A549 (cell line): ENCODE results near the gene NYAP2. TPM values are rescaled to one million over a fixed set of nuclear protein-coding genes. Genes with fewer than 3 reads are reported as not detected.

Source experiments
- ATAC-seq, 2 experiments: fragments of 200-7000 bp in 1 of 2; fragments of >200 bp in 1 of 2; cut with Nextera tagmentation in 1 of 2; cut with Tn5 transposase in 1 of 2; 3 replicates each; pipeline versions ENCODE4 v1.8.0 to v1.9.1; 2018 to 2020; ENCODE audit warnings: mild to moderate bottlenecking in 1 of 2, moderate library complexity in 1 of 2
- CTCF ChIA-PET: fragments of 300-600 bp; sonication (Branson Sonifier 250); formaldehyde crosslinking; extraction: SDS; loops from one replicate; lab custom pipeline; 2021; ENCODE audit warnings: antibody characterized with exemption, inconsistent platforms; lab: Yijun Ruan, JAX
- POLR2A ChIA-PET: fragments of 350-600 bp; formaldehyde crosslinking; extraction: SDS; loops from one replicate; lab custom pipeline; 2021; ENCODE audit warnings: antibody characterized with exemption, inconsistent platforms; lab: Yijun Ruan, JAX
- DNase-seq, 2 experiments: peaks; one replicate each; pipeline versions ENCODE4 v3.0.0 to v3.0.0-alpha.2; 2011 to 2016; ENCODE audit warnings: low read depth in 1 of 2, low spot score in 1 of 2
- FAIRE-seq: peaks from 2 replicates; lab custom pipeline; 2011; peaks lifted over from hg19 to GRCh38; lab: Jason Lieb, UNC
- H3K27ac ChIP-seq, 2 experiments: fragments of >200 bp; sonication (Bioruptor Twin); formaldehyde crosslinking; 3 replicates each; pipeline ENCODE4 v1.5.1; 2016 to 2017
- H3K4me1 ChIP-seq: fragments of >200 bp; sonication (Bioruptor Twin); formaldehyde crosslinking; 3 replicates; pipeline ENCODE4 v1.6.1; 2016
- H3K4me2 ChIP-seq: fragments of >200 bp; sonication (Bioruptor Twin); formaldehyde crosslinking; 3 replicates; pipeline ENCODE4 v1.6.1; 2016
- H3K4me3 ChIP-seq: fragments of >200 bp; sonication (Bioruptor Twin); formaldehyde crosslinking; 3 replicates; pipeline ENCODE4 v1.5.1; 2016
- H3K9me3 ChIP-seq: fragments of >200 bp; sonication (Bioruptor Twin); formaldehyde crosslinking; 3 replicates; pipeline ENCODE4 v1.6.1; 2016
- ATOH8 ChIP-seq: fragments of 250-450 bp; sonication (Bioruptor Pico); IDR thresholded peaks from 2 replicates; pipeline ENCODE4 v1.5.0; 2020; ENCODE audit warnings: low read depth, mild to moderate bottlenecking, moderate library complexity
- CHD2 ChIP-seq: fragments of 150-350 bp; IDR thresholded peaks from 2 replicates; pipeline ENCODE4 v1.6.1; 2014; ENCODE audit warnings: low read length; ENCODE audit not compliant: partially characterized antibody
- CTCF ChIP-seq: fragments of >200 bp; sonication (Bioruptor Twin); formaldehyde crosslinking; IDR thresholded peaks from 3 replicates; pipeline ENCODE4 v1.5.1; 2016
- FOSL2 ChIP-seq, 2 experiments: fragments of 450-650 bp in 1 of 2; fragments of >200 bp in 1 of 2; sonication (Bioruptor Twin) in 1 of 2; formaldehyde crosslinking; IDR thresholded peaks; 2 replicates each; pipeline versions ENCODE4 v1.5.0 to v1.6.1; 2016 to 2020; ENCODE audit warnings: mild to moderate bottlenecking in 1 of 2, moderate library complexity in 1 of 2
- GATA3 ChIP-seq: IDR thresholded peaks from 2 replicates; pipeline ENCODE4 v1.6.1; 2012; ENCODE audit warnings: borderline replicate concordance
- HEYL ChIP-seq: fragments of 250-450 bp; sonication (Bioruptor Pico); IDR thresholded peaks from 2 replicates; pipeline ENCODE4 v1.8.0; 2021; ENCODE audit warnings: mild to moderate bottlenecking, moderate library complexity
- HMGXB4 ChIP-seq: fragments of 250-450 bp; sonication (Bioruptor Pico); IDR thresholded peaks from 2 replicates; pipeline ENCODE4 v1.5.0; 2021; ENCODE audit warnings: mild to moderate bottlenecking, moderate library complexity, borderline replicate concordance
- HOXB5 ChIP-seq: fragments of 250-450 bp; sonication (Bioruptor Pico); IDR thresholded peaks from 2 replicates; pipeline ENCODE4 v1.5.0; 2020; ENCODE audit warnings: mild to moderate bottlenecking, moderate library complexity
- JUN ChIP-seq, 2 experiments: fragments of >200 bp; sonication (Bioruptor Twin); formaldehyde crosslinking; IDR thresholded peaks; 2 replicates in 1 of 2; 3 replicates in 1 of 2; pipeline ENCODE4 v1.6.1; 2016 to 2017
- KDM1A ChIP-seq: fragments of 200-600 bp; sonication (generic); IDR thresholded peaks from 2 replicates; pipeline ENCODE4 v1.6.1; 2016; ENCODE audit warnings: low read depth, mild to moderate bottlenecking
- NFE2L2 ChIP-seq: fragments of 150-350 bp; conservative IDR thresholded peaks from 2 replicates; pipeline ENCODE4 v1.6.1; 2014; ENCODE audit warnings: low read length
- NR3C1 ChIP-seq: fragments of >200 bp; sonication (Bioruptor Twin); formaldehyde crosslinking; IDR thresholded peaks from 3 replicates; pipeline ENCODE4 v1.6.1; 2017
- PBX3 ChIP-seq: IDR thresholded peaks from 2 replicates; pipeline ENCODE4 v1.6.1; 2012
- PHF8 ChIP-seq: fragments of 200-600 bp; sonication (generic); IDR thresholded peaks from 2 replicates; pipeline ENCODE4 v1.6.1; 2016; ENCODE audit warnings: low read depth, mild to moderate bottlenecking, antibody characterized with exemption, moderate library complexity, borderline replicate concordance
- POLR2AphosphoS2 ChIP-seq: conservative IDR thresholded peaks from 2 replicates; pipeline ENCODE4 v1.6.1; 2012; ENCODE audit warnings: low read length, improper control_type of control experiment, inconsistent platforms
- RARB ChIP-seq: fragments of 250-450 bp; sonication (Bioruptor Pico); IDR thresholded peaks from 2 replicates; pipeline ENCODE4 v1.8.0; 2021; ENCODE audit warnings: mild to moderate bottlenecking, moderate library complexity
- REST ChIP-seq: fragments of 200-600 bp; sonication (generic); IDR thresholded peaks from 2 replicates; pipeline ENCODE4 v1.6.1; 2016; ENCODE audit warnings: antibody characterized with exemption, mild to moderate bottlenecking, moderate library complexity
- RFX5 ChIP-seq: fragments of 450-650 bp; IDR thresholded peaks from 2 replicates; pipeline ENCODE4 v1.7.1; 2014; ENCODE audit warnings: antibody characterized with exemption, mild to moderate bottlenecking, moderate library complexity
- SMC3 ChIP-seq: fragments of >200 bp; sonication (Bioruptor Twin); formaldehyde crosslinking; IDR thresholded peaks from 3 replicates; pipeline ENCODE4 v1.6.1; 2018; ENCODE audit warnings: inconsistent platforms
- SREBF2 ChIP-seq: fragments of 450-650 bp; IDR thresholded peaks from 2 replicates; pipeline ENCODE4 v1.6.1; 2014; ENCODE audit warnings: mild to moderate bottlenecking, moderate library complexity
- TP53 ChIP-seq: fragments of 250-450 bp; sonication (Bioruptor Pico); IDR thresholded peaks from 2 replicates; pipeline ENCODE4 v1.5.0; 2021; ENCODE audit warnings: mild to moderate bottlenecking, moderate library complexity
- ZNF302 ChIP-seq: fragments of 250-450 bp; sonication (Bioruptor Pico); IDR thresholded peaks from 2 replicates; pipeline ENCODE4 v1.9.0; 2021; ENCODE audit warnings: inconsistent platforms, mild to moderate bottlenecking, moderate library complexity
- ZSCAN20 ChIP-seq: fragments of 250-450 bp; sonication (Bioruptor Pico); IDR thresholded peaks from 2 replicates; pipeline ENCODE4 v1.8.0; 2022; ENCODE audit warnings: mild to moderate bottlenecking, moderate library complexity
- WGBS: methylation state at CpG from one replicate; pipeline ENCODE4 v1.1.6; 2017; ENCODE audit errors: missing lambda C conversion rate; 5-methylcytosine and 5-hydroxymethylcytosine counted together
- polyA plus RNA-seq, 4 experiments: library from polyadenylated mRNA; depleted of rRNA in 3 of 4; stranded (reverse); fragments of >200 nt; fragmentation: RNase III in 1 of 4; extraction: RNeasy Plus Mini Kit Qiagen cat#74134 plus additional on column Dnase treatment in 1 of 4; gene quantifications; 2 replicates in 3 of 4; 3 replicates in 1 of 4; pipeline ENCODE4 v1.2.3, GENCODE V29; 2011 to 2017

The NYAP2 gene
- polyA plus RNA-seq, 2 of the 4 experiments (the other 2 are of a cell fraction): 0.01 TPM; not detected in 1

- WGBS: 19% methylated on average over 4 of the region's 4 CpGs
- H3K9me3 ChIP-seq: no peaks in the 10 kb centered on the region
- H3K4me2 ChIP-seq: no peak overlapping the region
- H3K4me3 ChIP-seq: no peak overlapping the region
- DNase-seq (no peak), FAIRE-seq (no peak), ATAC-seq (no peak)
- ChIA-PET CTCF (interaction anchor here (0.6 kb wide), 1 partner anchor 38 kb away, joined by 3 read pairs; no protein-coding TSS in a partner anchor), POLR2A (no interaction called here)
- H3K4me1 ChIP-seq: no peaks in the 10 kb centered on the region
- TF ChIP-seq ZNF302 (CRISPR knock-in tag) (no peak), GATA3 (no peak), HEYL (no peak), ATOH8 (no peak), FOSL2 (IDR thresholded peaks at IDR 0.05) (no peak), FOSL2 (CRISPR knock-in tag; IDR thresholded peaks at IDR 0.05) (no peak), RARB (CRISPR knock-in tag) (no peak), PHF8 (no peak), PBX3 (no peak), REST (no peak), CTCF (no peak), POLR2AphosphoS2 (no peak), JUN (IDR thresholded peaks at IDR 0.05) (no peak), HOXB5 (CRISPR knock-in tag) (no peak), SMC3 (no peak), ZSCAN20 (CRISPR knock-in tag) (no peak)
- H3K27ac ChIP-seq: no peak overlapping the region
Measured at GRCh38 chr2:225598897-225599296, 199.4 kb downstream of the NYAP2 start.

GRCh38 chr2:225599856-225600255 is 200.3 kb downstream of the NYAP2 start:
- Histone ChIP-seq H3K4me3 (no peak overlapping the region), H3K4me2 (no peak overlapping the region), H3K9me3 (no peaks in the 10 kb centered on the region), H3K27ac (no peak overlapping the region), H3K4me1 (no peaks in the 10 kb centered on the region)
- POLR2A ChIA-PET: no interaction called here
- TF ChIP-seq TP53 (CRISPR knock-in tag) (no peak), SMC3 (no peak), CHD2 (no peak), SREBF2 (no peak), PHF8 (no peak), RFX5 (no peak), KDM1A (no peak), NR3C1 (no peak), HOXB5 (CRISPR knock-in tag) (no peak), HMGXB4 (no peak), PBX3 (no peak), NFE2L2 (no peak)
- ATAC-seq (no peak), FAIRE-seq (no peak), DNase-seq (no peak)
- 7% methylated on average over 1 of the region's 1 CpG for WGBS
- CTCF ChIA-PET: no interaction called here
